Measurements from ENCODE around the gene PPIG. TPM values are rescaled to one million over a fixed set of nuclear protein-coding genes. Genes with fewer than 3 reads are reported as not detected.
"Not testable (repeated sequence)": the region's sequence is repeated elsewhere in the genome, so short reads cannot be mapped to it uniquely, and the experiment has no call there.

PPIG gene
- total RNA-seq (2021) (28.4 and 34.0 TPM in 2 replicates), Bru-seq, nascent RNA (percentile 89 among the genes with signal in this experiment), BruChase-seq, experiment 1, labeled RNA remaining after a 2-hour chase (percentile 86 among the genes with signal in this experiment), BruChase-seq, experiment 2, labeled RNA remaining after a 6-hour chase (percentile 80 among the genes with signal in this experiment)
- long read RNA-seq, full-length matches to known transcripts = 10 of 28 reads
- long read RNA-seq, partial matches to known transcripts = 4 of 28 reads
- long read RNA-seq, other reads (novel, unspliced or antisense) = 14 of 28 reads

DNA sequence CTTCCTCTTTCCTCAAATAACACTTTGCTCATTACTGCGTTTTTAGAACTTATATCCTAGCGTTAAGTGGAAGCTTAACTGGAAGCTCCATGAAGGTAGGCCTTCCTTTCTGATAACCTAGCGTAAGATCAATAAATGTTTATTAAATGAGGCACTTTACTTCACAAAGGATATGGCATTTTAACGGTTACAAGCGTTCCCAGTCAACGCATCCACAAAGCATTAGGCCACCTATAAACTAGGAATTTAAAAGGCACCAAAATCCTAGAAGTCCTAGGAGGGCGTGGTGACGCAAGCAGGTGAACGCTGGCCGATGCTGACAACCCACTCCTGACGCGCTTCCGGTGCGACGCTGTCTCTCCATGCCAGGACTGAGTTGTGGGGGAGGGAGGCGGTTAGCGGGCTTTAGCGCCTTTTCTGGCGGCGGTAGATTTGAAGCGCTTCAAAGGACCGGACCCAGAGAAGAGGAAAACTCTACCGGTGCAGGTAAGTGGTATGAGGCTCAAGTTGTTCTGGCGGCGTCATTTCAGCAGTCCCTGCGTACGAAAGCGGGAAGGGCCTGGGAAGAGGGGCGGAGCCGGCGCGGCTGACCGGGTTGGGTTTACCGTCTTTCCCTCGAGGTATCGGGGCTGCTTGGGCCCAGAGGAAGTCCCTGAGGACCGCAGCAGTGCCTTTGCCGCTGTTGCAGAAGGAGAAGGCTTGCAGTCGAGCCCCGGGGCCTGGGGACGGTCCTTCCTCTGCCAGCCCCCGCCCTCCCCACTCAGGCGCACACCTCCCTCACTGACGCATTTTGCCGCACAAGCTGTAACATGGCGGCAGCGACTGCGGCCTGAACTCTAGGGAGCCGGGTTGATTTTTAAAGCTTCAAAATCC is at the start of gene PPIG:
Gene PPIG, plus strand, starts transcription at position 347 of the 873 bp plus-strand sequence. CDS start 19,691 bp downstream, outside the sequence.
- Histone ChIP-seq H3K4me1 (replicated peaks; ENCODE audit: insufficient read depth) (peaks cover 10% of the 10 kb centered on the region), H3F3A (ENCODE audit: insufficient read depth, low read depth) (peaks cover 3% of the 10 kb centered on the region; the same call in 1 of the 2 replicates), H3K79me2 (ENCODE audit: low read depth) (peaks cover 50% of the 10 kb centered on the region), H3K27ac (peak within 1 kb of the TSS; percentile 81), H3K27me3 (ENCODE audit: insufficient read depth, low read depth) (no peaks in the 10 kb centered on the region), H4K20me1 (ENCODE audit: insufficient read depth) (no peaks in the 10 kb centered on the region; the same call in none of the 2 replicates), H3K4me2 (peak within 1 kb of the TSS; percentile 80), H3K36me3 (ENCODE audit: low read depth) (no peaks in the 10 kb centered on the region), H3K9me3 (ENCODE audit: insufficient read depth, low read depth) (no peaks in the 10 kb centered on the region), H3K9me2 (ENCODE audit: insufficient read depth) (no peaks in the 10 kb centered on the region), H3K4me3 (peak within 1 kb of the TSS; percentile 94), H2AFZ (peak within 1 kb of the TSS; percentile 88)
- TSS peak; percentile 91 for BruUV-seq (replicated peaks)
- POLR2A ChIA-PET (ENCODE audit: unreplicated experiment) = interaction anchor here (0.6 kb wide), 1 partner anchor 529 kb away, joined by 12 read pairs; no protein-coding TSS in a partner anchor
- CTCF ChIA-PET = no interaction called here
- intact Hi-C loops (cut with micrococcal nuclease; ENCODE audit: unreplicated experiment) = no loop called here
- TF ChIP-seq, protein P1, sequence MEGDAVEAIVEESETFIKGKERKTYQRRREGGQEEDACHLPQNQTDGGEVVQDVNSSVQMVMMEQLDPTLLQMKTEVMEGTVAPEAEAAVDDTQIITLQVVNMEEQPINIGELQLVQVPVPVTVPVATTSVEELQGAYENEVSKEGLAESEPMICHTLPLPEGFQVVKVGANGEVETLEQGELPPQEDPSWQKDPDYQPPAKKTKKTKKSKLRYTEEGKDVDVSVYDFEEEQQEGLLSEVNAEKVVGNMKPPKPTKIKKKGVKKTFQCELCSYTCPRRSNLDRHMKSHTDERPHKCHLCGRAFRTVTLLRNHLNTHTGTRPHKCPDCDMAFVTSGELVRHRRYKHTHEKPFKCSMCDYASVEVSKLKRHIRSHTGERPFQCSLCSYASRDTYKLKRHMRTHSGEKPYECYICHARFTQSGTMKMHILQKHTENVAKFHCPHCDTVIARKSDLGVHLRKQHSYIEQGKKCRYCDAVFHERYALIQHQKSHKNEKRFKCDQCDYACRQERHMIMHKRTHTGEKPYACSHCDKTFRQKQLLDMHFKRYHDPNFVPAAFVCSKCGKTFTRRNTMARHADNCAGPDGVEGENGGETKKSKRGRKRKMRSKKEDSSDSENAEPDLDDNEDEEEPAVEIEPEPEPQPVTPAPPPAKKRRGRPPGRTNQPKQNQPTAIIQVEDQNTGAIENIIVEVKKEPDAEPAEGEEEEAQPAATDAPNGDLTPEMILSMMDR (conservative IDR thresholded peaks at IDR 0.05) = no peak
- TF ChIP-seq EZH2 (IDR thresholded peaks at IDR 0.05; ENCODE audit: low read depth) = no peak
- DNase-seq = peak; percentile 62 to 75

DNA sequence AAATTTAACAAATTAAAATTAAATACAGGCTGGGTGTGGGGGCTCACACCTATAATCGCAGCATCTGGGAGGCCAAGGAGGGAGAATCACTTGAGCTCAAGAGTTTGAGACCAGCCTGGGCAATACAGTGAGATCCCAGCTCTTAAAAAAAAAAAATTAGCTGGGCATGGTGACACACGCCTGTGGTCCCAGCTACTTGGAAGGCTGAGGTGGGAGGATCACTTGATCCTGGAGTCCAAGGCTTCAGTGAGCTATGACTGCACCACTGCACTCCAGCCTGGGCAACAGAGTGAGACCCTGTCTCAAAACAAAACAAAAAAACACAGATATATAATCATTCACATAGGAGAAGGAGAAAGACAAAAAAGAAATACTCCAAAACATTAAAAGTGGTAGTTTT is 44.7 kb upstream of the PPIG start:
- H2AFZ ChIP-seq; H3F3A ChIP-seq (ENCODE audit: insufficient read depth, low read depth); H3K4me2 ChIP-seq; H3K9me2 ChIP-seq (ENCODE audit: insufficient read depth); H3K27me3 ChIP-seq (ENCODE audit: insufficient read depth, low read depth); H3K4me3 ChIP-seq; H3K4me1 ChIP-seq (replicated peaks; ENCODE audit: insufficient read depth); H3K9me3 ChIP-seq (ENCODE audit: insufficient read depth, low read depth); intact Hi-C loops (cut with micrococcal nuclease; ENCODE audit: unreplicated experiment); H3K27ac ChIP-seq; H3K79me2 ChIP-seq (ENCODE audit: low read depth); H3K36me3 ChIP-seq (ENCODE audit: low read depth); H4K20me1 ChIP-seq (ENCODE audit: insufficient read depth); DNase-seq; CTCF ChIA-PET; BruUV-seq (replicated peaks): not testable (repeated sequence)
- POLR2A ChIA-PET (ENCODE audit: unreplicated experiment) = interaction anchor here (0.6 kb wide), 1 partner anchor 33 kb away, joined by 5 read pairs; no protein-coding TSS in a partner anchor

DNA sequence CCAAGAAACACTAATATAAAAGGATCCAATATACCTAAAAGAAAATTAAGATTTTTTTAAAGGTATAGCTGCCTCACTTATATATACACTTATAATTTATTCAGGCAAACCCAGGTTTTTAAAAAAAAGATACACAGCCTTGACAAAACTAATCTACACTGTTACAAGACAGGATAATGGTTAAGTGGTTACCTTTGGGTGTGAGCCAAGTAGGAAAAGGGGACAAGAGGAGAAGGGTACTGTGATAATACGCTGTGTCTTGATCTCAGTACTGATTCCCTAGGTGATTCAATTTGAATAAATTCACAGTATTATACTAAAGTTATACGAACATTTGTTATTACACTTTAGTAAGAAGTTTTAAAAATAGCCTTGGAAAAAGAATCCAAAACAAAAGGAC is 44.0 kb upstream of the PPIG start:
- POLR2A ChIA-PET (ENCODE audit: unreplicated experiment) = no interaction called here

More for the DNA sequence above, 44.0 kb upstream of the PPIG start:
- Histone ChIP-seq H3K79me2 (ENCODE audit: low read depth) (no peaks in the 10 kb centered on the region), H3K4me1 (replicated peaks; ENCODE audit: insufficient read depth) (no peaks in the 10 kb centered on the region), H3K9me2 (ENCODE audit: insufficient read depth) (no peaks in the 10 kb centered on the region), H3F3A (ENCODE audit: insufficient read depth, low read depth) (no peaks in the 10 kb centered on the region), H3K4me2 (no peak overlapping the region), H2AFZ (no peak overlapping the region), H3K36me3 (ENCODE audit: low read depth) (no peaks in the 10 kb centered on the region), H3K9me3 (ENCODE audit: insufficient read depth, low read depth) (no peaks in the 10 kb centered on the region), H4K20me1 (ENCODE audit: insufficient read depth) (no peaks in the 10 kb centered on the region), H3K4me3 (no peak overlapping the region), H3K27ac (no peak overlapping the region), H3K27me3 (ENCODE audit: insufficient read depth, low read depth) (no peaks in the 10 kb centered on the region)
- intact Hi-C loops (cut with micrococcal nuclease; ENCODE audit: unreplicated experiment) = no loop called here
- no TSS peak for BruUV-seq (replicated peaks)
- CTCF ChIA-PET = no interaction called here
- TF ChIP-seq EZH2 (IDR thresholded peaks at IDR 0.05; ENCODE audit: low read depth) = no peak
- TF ChIP-seq, protein P1 (conservative IDR thresholded peaks at IDR 0.05) = no peak
- no peak for DNase-seq

Measured in PC-9 (cell line).